A204.1 (cell line): ENCODE results near the gene AFG1L.

ENCODE experiments used
- FAIRE-seq: peaks from 2 replicates; lab custom pipeline; 2012; peaks lifted over from hg19 to GRCh38; lab: Jason Lieb, UNC

AFG1L gene

GRCh38 chr6:108454356-108454755 lies 159.5 kb downstream of the AFG1L start:
- no peak for FAIRE-seq

- FAIRE-seq, result no peak
Measured at GRCh38 chr6:108455688-108456087, 160.8 kb downstream of the AFG1L start.

- FAIRE-seq, result no peak
Measured at GRCh38 chr6:108463784-108464183, 168.9 kb downstream of the AFG1L start.

GRCh38 chr6:108464418-108465097 lies 169.7 kb downstream of the AFG1L start:
- no peak for FAIRE-seq

GRCh38 chr6:108465098-108465495 lies 170.2 kb downstream of the AFG1L start:
- FAIRE-seq, result no peak

- no peak for FAIRE-seq
Measured at GRCh38 chr6:108468346-108468745, 173.5 kb downstream of the AFG1L start.

GRCh38 chr6:108469316-108469715 lies 174.5 kb downstream of the AFG1L start:
- no peak for FAIRE-seq

GRCh38 chr6:108473197-108473596 lies 178.3 kb downstream of the AFG1L start:
- no peak for FAIRE-seq

GRCh38 chr6:108476376-108476775 lies 181.5 kb downstream of the AFG1L start:
- no peak for FAIRE-seq

- FAIRE-seq, result no peak
Measured at GRCh38 chr6:108476847-108477430, 182.1 kb downstream of the AFG1L start.

- FAIRE-seq, result no peak
Measured at GRCh38 chr6:108482559-108482958, 187.7 kb downstream of the AFG1L start.

- no peak for FAIRE-seq
Measured at GRCh38 chr6:108484016-108484415, 189.2 kb downstream of the AFG1L start.

- no peak for FAIRE-seq
Measured at GRCh38 chr6:108489699-108490098, 194.8 kb downstream of the AFG1L start.

GRCh38 chr6:108492131-108492766 lies 197.4 kb downstream of the AFG1L start:
- peak; percentile 93 for FAIRE-seq

GRCh38 chr6:108494434-108494833 lies 199.6 kb downstream of the AFG1L start:
- FAIRE-seq, result no peak

- no peak for FAIRE-seq
Measured at GRCh38 chr6:108497883-108498282, 203.0 kb downstream of the AFG1L start.

- FAIRE-seq, result no peak
Measured at GRCh38 chr6:108501559-108501958, 206.7 kb downstream of the AFG1L start.

- no peak for FAIRE-seq
Measured at GRCh38 chr6:108502832-108503231, 208.0 kb downstream of the AFG1L start.

- FAIRE-seq, result no peak
Measured at GRCh38 chr6:108507316-108507715, 212.5 kb downstream of the AFG1L start.

- no peak for FAIRE-seq
Measured at GRCh38 chr6:108510461-108511319, 215.8 kb downstream of the AFG1L start.

GRCh38 chr6:108518714-108519576 lies 224.1 kb downstream of the AFG1L start:
- FAIRE-seq, result no peak

GRCh38 chr6:108521616-108522107 lies 226.8 kb downstream of the AFG1L start:
- no peak for FAIRE-seq
